A172 (cell line): ENCODE measurements around the gene CPSF3. TPM values are rescaled to one million over a fixed set of nuclear protein-coding genes. Genes with fewer than 3 reads are reported as not detected.

Experiments
- DNase-seq: peaks from one replicate; pipeline ENCODE4 v3.0.0-alpha.2; 2015; ENCODE audit warnings: low spot score
- total RNA-seq: library from RNA; depleted of rRNA; stranded (reverse); fragments of >200 nt; shearing (Covaris generic); gene quantifications from 2 replicates; pipeline ENCODE4 v1.2.3, GENCODE V29; 2014; rRNA removed

Gene CPSF3
- total RNA-seq, 1 experiment from 2014 or later = 104 TPM

GRCh38 chr2:9517118-9517782, 93.8 kb downstream of the CPSF3 start:
- DNase-seq = no peak

- no peak for DNase-seq
These were observed 94.7 kb downstream of the CPSF3 start for GRCh38 chr2:9518163-9518562.

GRCh38 chr2:9518780-9519179, 95.3 kb downstream of the CPSF3 start:
- DNase-seq = no peak

- DNase-seq = peak; percentile 16
These were observed 95.8 kb downstream of the CPSF3 start for GRCh38 chr2:9519250-9519649.

Other genes with a start within 250 kb of the CPSF3 start
- gene ASAP2, start 216.8 kb upstream of the CPSF3 start, total RNA-seq = 20.4 and 24.4 TPM in 2 replicates
- gene ITGB1BP1, start 126 bp upstream of the CPSF3 start, total RNA-seq = 93.1 and 115 TPM in 2 replicates
- gene IAH1, start 50.9 kb downstream of the CPSF3 start, total RNA-seq = 23.4 and 36.0 TPM in 2 replicates
- 65.5 and 71.3 TPM in 2 replicates for gene ADAM17, start 132.2 kb downstream of the CPSF3 start, total RNA-seq
- 746 and 807 TPM in 2 replicates for gene YWHAQ, start 207.3 kb downstream of the CPSF3 start, total RNA-seq